Fibroblast of skin of abdomen (primary cell): ENCODE data around the gene PLXNB2.
"Not testable (repeated sequence)": the region's sequence is repeated elsewhere in the genome, so short reads cannot be mapped to it uniquely, and the experiment has no call there.

Experiments used
- DNase-seq: peaks from one replicate; pipeline ENCODE4 v3.0.0-alpha.2; 2013

The PLXNB2 gene

GRCh38 chr22:50325444-50326224, 18.2 kb upstream of the PLXNB2 start:
- DNase-seq = no peak

GRCh38 chr22:50323900-50324299, 16.5 kb upstream of the PLXNB2 start:
- no peak for DNase-seq

GRCh38 chr22:50322382-50323104, 15.1 kb upstream of the PLXNB2 start:
- DNase-seq = not testable (repeated sequence)

- DNase-seq = no peak
Observed at GRCh38 chr22:50320671-50321325, 13.4 kb upstream of the PLXNB2 start.

- no peak for DNase-seq
Observed at GRCh38 chr22:50320116-50320515, 12.7 kb upstream of the PLXNB2 start.

GRCh38 chr22:50319503-50319951, 12.1 kb upstream of the PLXNB2 start:
- DNase-seq = no peak

GRCh38 chr22:50318698-50319411, 11.4 kb upstream of the PLXNB2 start:
- no peak for DNase-seq

- no peak for DNase-seq
Observed at GRCh38 chr22:50318356-50318697, 10.9 kb upstream of the PLXNB2 start.

GRCh38 chr22:50317674-50318073, 10.2 kb upstream of the PLXNB2 start:
- DNase-seq = no peak

- DNase-seq = no peak
Observed at GRCh38 chr22:50317178-50317577, 9.7 kb upstream of the PLXNB2 start.

GRCh38 chr22:50316114-50317065, 8.9 kb upstream of the PLXNB2 start:
- DNase-seq = no peak

- no peak for DNase-seq
Observed at GRCh38 chr22:50315289-50316113, 8.1 kb upstream of the PLXNB2 start.

GRCh38 chr22:50314455-50315288, 7.2 kb upstream of the PLXNB2 start:
- DNase-seq = no peak

- DNase-seq = no peak
Observed at GRCh38 chr22:50314081-50314454, 6.6 kb upstream of the PLXNB2 start.

GRCh38 chr22:50313600-50313999, 6.2 kb upstream of the PLXNB2 start:
- DNase-seq = no peak

GRCh38 chr22:50313021-50313420, 5.6 kb upstream of the PLXNB2 start:
- DNase-seq = no peak

- no peak for DNase-seq
Observed at GRCh38 chr22:50312371-50312770, 4.9 kb upstream of the PLXNB2 start.

- DNase-seq = no peak
Observed at GRCh38 chr22:50311606-50312351, 4.3 kb upstream of the PLXNB2 start.

GRCh38 chr22:50310949-50311444, 3.6 kb upstream of the PLXNB2 start:
- no peak for DNase-seq
